ENCODE data around the gene RCOR1. TPM values are rescaled to one million over a fixed set of nuclear protein-coding genes. Genes with fewer than 3 reads are reported as not detected.
A peak's percentile ranks its signal among the peaks of the same experiment; 100 is the strongest.

RCOR1 gene
- total and polyA plus RNA-seq, 4 donors, result 13.7 to 19.1 (median 16.9) TPM

- WGBS (ENCODE audit: insufficient coverage), result no CpG with 5 or more reads among the region's 2 CpGs
- H3K9me3 ChIP-seq (ENCODE audit: control insufficient read depth, insufficient read depth, low read length), result no peaks in the 10 kb centered on the region
- H3K27me3 ChIP-seq (ENCODE audit: control insufficient read depth, insufficient read depth, low read length), result no peaks in the 10 kb centered on the region
- H3K4me3 ChIP-seq (ENCODE audit: low read depth, low read length), result no peak overlapping the region
- DNase-seq (ENCODE audit: low read depth in 4 of 6, low spot score in 6 of 6), result no peak
- H3K27ac ChIP-seq (ENCODE audit: low read depth, low read length), result no peak overlapping the region
- peaks cover 3% of the 10 kb centered on the region for H3K4me1 ChIP-seq (ENCODE audit: control insufficient read depth, insufficient read depth, low read length)
- H3K36me3 ChIP-seq (ENCODE audit: control insufficient read depth, insufficient read depth, low read length), result no peaks in the 10 kb centered on the region
These were observed 53.4 kb downstream of the RCOR1 start for GRCh38 chr14:102645746-102646440.

DNA sequence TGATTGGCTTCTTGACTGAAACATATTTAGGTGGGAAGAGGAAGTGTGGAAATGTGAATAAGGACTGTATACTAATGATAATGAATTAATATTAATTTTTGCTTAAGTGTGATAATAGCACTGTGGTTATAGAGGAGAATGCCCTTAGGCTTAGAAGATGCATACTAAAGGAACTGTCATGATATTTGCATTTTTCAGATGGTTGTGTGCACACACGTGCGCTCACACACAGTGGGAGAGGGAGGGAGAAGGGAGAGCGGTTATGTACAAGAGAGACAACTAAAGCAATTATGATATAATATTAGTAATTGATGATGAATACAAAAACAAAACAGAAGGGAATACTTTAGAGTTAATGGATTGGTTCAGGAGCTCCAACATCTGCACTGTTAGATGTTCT is 54.2 kb downstream of the RCOR1 start:
- H3K9me3 ChIP-seq (ENCODE audit: control insufficient read depth, insufficient read depth, low read length), result no peaks in the 10 kb centered on the region
- no peaks in the 10 kb centered on the region for H3K27me3 ChIP-seq (ENCODE audit: control insufficient read depth, insufficient read depth, low read length)
- no peak overlapping the region for H3K4me3 ChIP-seq (ENCODE audit: low read depth, low read length)
- H3K27ac ChIP-seq (ENCODE audit: low read depth, low read length), result no peak overlapping the region
- DNase-seq (ENCODE audit: low read depth in 4 of 6, low spot score in 6 of 6), result peak in 1 of 6 donors; percentile 32
- no CpG with 5 or more reads among the region's 3 CpGs for WGBS (ENCODE audit: insufficient coverage)
- no peaks in the 10 kb centered on the region for H3K36me3 ChIP-seq (ENCODE audit: control insufficient read depth, insufficient read depth, low read length)
- H3K4me1 ChIP-seq (ENCODE audit: control insufficient read depth, insufficient read depth, low read length), result peaks cover 3% of the 10 kb centered on the region

- no peak for DNase-seq (ENCODE audit: low read depth in 4 of 6, low spot score in 6 of 6)
- Histone ChIP-seq H3K4me3 (ENCODE audit: low read depth, low read length) (no peak overlapping the region), H3K36me3 (ENCODE audit: control insufficient read depth, insufficient read depth, low read length) (no peaks in the 10 kb centered on the region), H3K9me3 (ENCODE audit: control insufficient read depth, insufficient read depth, low read length) (no peaks in the 10 kb centered on the region), H3K27me3 (ENCODE audit: control insufficient read depth, insufficient read depth, low read length) (no peaks in the 10 kb centered on the region), H3K4me1 (ENCODE audit: control insufficient read depth, insufficient read depth, low read length) (no peaks in the 10 kb centered on the region), H3K27ac (ENCODE audit: low read depth, low read length) (no peak overlapping the region)
- WGBS (ENCODE audit: insufficient coverage), result 20% methylated on average over 1 of the region's 3 CpGs
These were observed 59.7 kb downstream of the RCOR1 start for GRCh38 chr14:102652194-102652593.

GRCh38 chr14:102654298-102654697 is 61.8 kb downstream of the RCOR1 start:
- Histone ChIP-seq H3K4me1 (ENCODE audit: control insufficient read depth, insufficient read depth, low read length) (no peaks in the 10 kb centered on the region), H3K27me3 (ENCODE audit: control insufficient read depth, insufficient read depth, low read length) (no peaks in the 10 kb centered on the region), H3K9me3 (ENCODE audit: control insufficient read depth, insufficient read depth, low read length) (no peaks in the 10 kb centered on the region), H3K27ac (ENCODE audit: low read depth, low read length) (no peak overlapping the region), H3K4me3 (ENCODE audit: low read depth, low read length) (no peak overlapping the region), H3K36me3 (ENCODE audit: control insufficient read depth, insufficient read depth, low read length) (no peaks in the 10 kb centered on the region)
- WGBS (ENCODE audit: insufficient coverage), result 88% methylated on average over 2 of the region's 4 CpGs
- DNase-seq (ENCODE audit: low read depth in 4 of 6, low spot score in 6 of 6), result no peak

DNA sequence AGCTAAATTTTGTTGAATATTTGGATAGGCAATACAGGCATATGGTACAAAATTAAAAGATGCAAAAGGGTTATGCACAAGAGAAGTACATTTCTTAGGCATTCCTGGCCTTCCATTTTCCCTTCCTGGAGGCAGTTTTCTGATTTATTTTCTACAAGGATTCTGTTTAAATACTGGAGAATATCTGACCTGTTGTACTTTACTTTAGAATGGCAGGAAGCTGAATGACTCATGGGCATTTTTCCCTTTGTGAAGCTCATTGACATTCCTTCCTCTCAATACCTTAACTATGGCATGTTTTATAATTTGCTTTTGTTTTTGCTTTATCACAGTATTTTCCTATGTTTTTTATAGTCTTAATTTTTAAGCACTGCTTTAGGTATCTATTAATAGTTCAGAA is 62.7 kb downstream of the RCOR1 start:
- Histone ChIP-seq H3K9me3 (ENCODE audit: control insufficient read depth, insufficient read depth, low read length) (no peaks in the 10 kb centered on the region), H3K4me1 (ENCODE audit: control insufficient read depth, insufficient read depth, low read length) (no peaks in the 10 kb centered on the region), H3K27ac (ENCODE audit: low read depth, low read length) (no peak overlapping the region), H3K4me3 (ENCODE audit: low read depth, low read length) (no peak overlapping the region), H3K36me3 (ENCODE audit: control insufficient read depth, insufficient read depth, low read length) (no peaks in the 10 kb centered on the region), H3K27me3 (ENCODE audit: control insufficient read depth, insufficient read depth, low read length) (no peaks in the 10 kb centered on the region)
- no peak for DNase-seq (ENCODE audit: low read depth in 4 of 6, low spot score in 6 of 6)

DNA sequence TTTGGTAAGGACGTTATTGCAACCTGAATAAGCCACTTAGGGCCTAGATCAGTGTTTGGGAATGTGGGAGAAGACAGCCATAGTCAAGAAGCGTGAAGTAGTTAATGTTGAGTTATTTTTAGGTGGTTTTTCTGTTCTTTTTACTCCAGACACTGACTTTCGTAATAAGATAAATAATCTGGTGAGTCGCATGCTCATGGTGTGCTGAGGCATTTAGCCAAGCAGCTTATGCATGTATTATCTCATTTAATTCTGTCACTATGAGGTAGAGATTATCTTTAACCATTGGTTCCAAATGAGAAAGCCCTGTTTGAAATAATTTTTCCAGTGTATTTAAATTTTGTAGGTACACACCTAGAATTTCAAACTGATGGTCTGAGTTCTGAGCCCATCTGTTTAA is 67.3 kb downstream of the RCOR1 start:
- H3K27ac ChIP-seq (ENCODE audit: low read depth, low read length), result no peak overlapping the region
- WGBS (ENCODE audit: insufficient coverage), result 100% methylated on average over 1 of the region's 4 CpGs
- no peaks in the 10 kb centered on the region for H3K9me3 ChIP-seq (ENCODE audit: control insufficient read depth, insufficient read depth, low read length)
- H3K4me3 ChIP-seq (ENCODE audit: low read depth, low read length), result no peak overlapping the region
- DNase-seq (ENCODE audit: low read depth in 4 of 6, low spot score in 6 of 6), result no peak
- no peaks in the 10 kb centered on the region for H3K36me3 ChIP-seq (ENCODE audit: control insufficient read depth, insufficient read depth, low read length)
- no peaks in the 10 kb centered on the region for H3K4me1 ChIP-seq (ENCODE audit: control insufficient read depth, insufficient read depth, low read length)
- no peaks in the 10 kb centered on the region for H3K27me3 ChIP-seq (ENCODE audit: control insufficient read depth, insufficient read depth, low read length)

- no peak for DNase-seq (ENCODE audit: low read depth in 4 of 6, low spot score in 6 of 6)
- Histone ChIP-seq H3K9me3 (ENCODE audit: control insufficient read depth, insufficient read depth, low read length) (no peaks in the 10 kb centered on the region), H3K27ac (ENCODE audit: low read depth, low read length) (no peak overlapping the region), H3K36me3 (ENCODE audit: control insufficient read depth, insufficient read depth, low read length) (no peaks in the 10 kb centered on the region), H3K27me3 (ENCODE audit: control insufficient read depth, insufficient read depth, low read length) (no peaks in the 10 kb centered on the region), H3K4me1 (ENCODE audit: control insufficient read depth, insufficient read depth, low read length) (no peaks in the 10 kb centered on the region), H3K4me3 (ENCODE audit: low read depth, low read length) (no peak overlapping the region)
- WGBS (ENCODE audit: insufficient coverage), result 87% methylated on average over 3 of the region's 4 CpGs
These were observed 69.2 kb downstream of the RCOR1 start for GRCh38 chr14:102661614-102662013.

- WGBS (ENCODE audit: insufficient coverage), result 82% methylated on average over 5 of the region's 7 CpGs
- Histone ChIP-seq H3K36me3 (ENCODE audit: control insufficient read depth, insufficient read depth, low read length) (no peaks in the 10 kb centered on the region), H3K27me3 (ENCODE audit: control insufficient read depth, insufficient read depth, low read length) (no peaks in the 10 kb centered on the region), H3K4me3 (ENCODE audit: low read depth, low read length) (no peak overlapping the region), H3K27ac (ENCODE audit: low read depth, low read length) (no peak overlapping the region), H3K9me3 (ENCODE audit: control insufficient read depth, insufficient read depth, low read length) (no peaks in the 10 kb centered on the region), H3K4me1 (ENCODE audit: control insufficient read depth, insufficient read depth, low read length) (no peaks in the 10 kb centered on the region)
- DNase-seq (ENCODE audit: low read depth in 4 of 6, low spot score in 6 of 6), result no peak
These were observed 70.4 kb downstream of the RCOR1 start for GRCh38 chr14:102662636-102663430.

DNA sequence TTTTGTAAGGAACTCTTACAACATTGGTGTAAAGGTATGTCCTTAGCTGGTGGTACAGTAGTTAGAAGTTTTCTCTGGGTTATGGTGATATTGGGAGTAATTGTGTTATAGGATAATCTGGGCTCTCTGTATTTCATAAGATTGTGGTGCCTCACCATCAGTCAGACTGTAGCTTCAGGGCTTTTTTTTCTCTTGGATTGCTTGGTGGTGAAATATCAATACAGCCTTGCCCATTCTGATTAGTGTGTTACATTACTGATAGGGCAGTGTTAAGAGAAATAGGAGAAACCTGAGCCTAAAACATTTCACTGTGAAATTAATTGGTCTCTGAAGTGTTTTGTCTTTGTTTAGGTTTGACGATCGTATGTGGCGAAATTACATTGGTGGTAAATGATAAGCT is 71.0 kb downstream of the RCOR1 start:
- H3K27ac ChIP-seq (ENCODE audit: low read depth, low read length), result no peak overlapping the region

GRCh38 chr14:102665621-102666020 is 73.2 kb downstream of the RCOR1 start:
- Histone ChIP-seq H3K27ac (ENCODE audit: low read depth, low read length) (no peak overlapping the region), H3K9me3 (ENCODE audit: control insufficient read depth, insufficient read depth, low read length) (no peaks in the 10 kb centered on the region), H3K4me3 (ENCODE audit: low read depth, low read length) (no peak overlapping the region), H3K36me3 (ENCODE audit: control insufficient read depth, insufficient read depth, low read length) (no peaks in the 10 kb centered on the region), H3K27me3 (ENCODE audit: control insufficient read depth, insufficient read depth, low read length) (no peaks in the 10 kb centered on the region), H3K4me1 (ENCODE audit: control insufficient read depth, insufficient read depth, low read length) (no peaks in the 10 kb centered on the region)
- WGBS (ENCODE audit: insufficient coverage), result 100% methylated on average over 1 of the region's 2 CpGs
- no peak for DNase-seq (ENCODE audit: low read depth in 4 of 6, low spot score in 6 of 6)

More for the DNA sequence above, 71.0 kb downstream of the RCOR1 start:
- Histone ChIP-seq H3K9me3 (ENCODE audit: control insufficient read depth, insufficient read depth, low read length) (no peaks in the 10 kb centered on the region), H3K27me3 (ENCODE audit: control insufficient read depth, insufficient read depth, low read length) (no peaks in the 10 kb centered on the region), H3K36me3 (ENCODE audit: control insufficient read depth, insufficient read depth, low read length) (no peaks in the 10 kb centered on the region), H3K4me3 (ENCODE audit: low read depth, low read length) (no peak overlapping the region), H3K4me1 (ENCODE audit: control insufficient read depth, insufficient read depth, low read length) (no peaks in the 10 kb centered on the region)
- WGBS (ENCODE audit: insufficient coverage), result 100% methylated on average over 3 of the region's 3 CpGs
- DNase-seq (ENCODE audit: low read depth in 4 of 6, low spot score in 6 of 6), result no peak
